ENCODE results near the gene OCA2.

OCA2 gene

GRCh38 chr15:27757052-27757451 is 342.1 kb downstream of the OCA2 start:
- H3K9ac ChIP-seq (ENCODE audit: low read depth, low read length, poor library complexity, severe bottlenecking): no peak overlapping the region
- H3K4me3 ChIP-seq (ENCODE audit: low read length, poor library complexity, severe bottlenecking): no peak overlapping the region
- TF ChIP-seq EZH2phosphoT487 (IDR thresholded peaks at IDR 0.05; ENCODE audit: borderline replicate concordance) (no peak), CTCF (conservative IDR thresholded peaks at IDR 0.05; ENCODE audit: low read length) (no peak)
- peaks cover 3% of the 10 kb centered on the region; the same call in 1 of the 2 replicates for H3K9me3 ChIP-seq (ENCODE audit: insufficient read depth, low read depth, low read length)
- no peak overlapping the region for H3K4me2 ChIP-seq (ENCODE audit: low read depth, low read length, poor library complexity, severe bottlenecking)
- no peaks in the 10 kb centered on the region for H3K4me1 ChIP-seq (ENCODE audit: insufficient read depth, low read length, poor library complexity, severe bottlenecking)
- H3K9me2 ChIP-seq (replicated peaks; ENCODE audit: low read depth, low read length): no peaks in the 10 kb centered on the region
- no peak overlapping the region for H2AFZ ChIP-seq (ENCODE audit: low read length)
- H3K36me3 ChIP-seq (ENCODE audit: insufficient read depth, low read length): no peaks in the 10 kb centered on the region
- no peaks in the 10 kb centered on the region for H3K27me3 ChIP-seq (ENCODE audit: insufficient read depth, low read length, poor library complexity, severe bottlenecking)
- no peaks in the 10 kb centered on the region for H3F3A ChIP-seq (ENCODE audit: low read depth)
- H4K20me1 ChIP-seq (ENCODE audit: insufficient read depth, low read length, poor library complexity, severe bottlenecking): no peaks in the 10 kb centered on the region
- no peaks in the 10 kb centered on the region for H3K79me2 ChIP-seq (ENCODE audit: insufficient read depth, low read length)

- Histone ChIP-seq H3K4me3 (ENCODE audit: low read length, poor library complexity, severe bottlenecking) (no peak overlapping the region), H2AFZ (ENCODE audit: low read length) (no peak overlapping the region), H3K9me2 (replicated peaks; ENCODE audit: low read depth, low read length) (no peaks in the 10 kb centered on the region), H4K20me1 (ENCODE audit: insufficient read depth, low read length, poor library complexity, severe bottlenecking) (no peaks in the 10 kb centered on the region), H3K36me3 (ENCODE audit: insufficient read depth, low read length) (no peaks in the 10 kb centered on the region), H3K79me2 (ENCODE audit: insufficient read depth, low read length) (no peaks in the 10 kb centered on the region), H3K27me3 (ENCODE audit: insufficient read depth, low read length, poor library complexity, severe bottlenecking) (no peaks in the 10 kb centered on the region), H3F3A (ENCODE audit: low read depth) (no peaks in the 10 kb centered on the region), H3K4me2 (ENCODE audit: low read depth, low read length, poor library complexity, severe bottlenecking) (no peak overlapping the region), H3K4me1 (ENCODE audit: insufficient read depth, low read length, poor library complexity, severe bottlenecking) (no peaks in the 10 kb centered on the region), H3K9me3 (ENCODE audit: insufficient read depth, low read depth, low read length) (peaks cover 2% of the 10 kb centered on the region; the same call in 1 of the 2 replicates), H3K9ac (ENCODE audit: low read depth, low read length, poor library complexity, severe bottlenecking) (no peak overlapping the region)
- no peak for TF ChIP-seq EZH2phosphoT487 (IDR thresholded peaks at IDR 0.05; ENCODE audit: borderline replicate concordance)
- TF ChIP-seq CTCF (conservative IDR thresholded peaks at IDR 0.05; ENCODE audit: low read length): no peak
Measured at GRCh38 chr15:27752691-27753090, 346.4 kb downstream of the OCA2 start.

GRCh38 chr15:27747997-27748396 is 351.1 kb downstream of the OCA2 start:
- H2AFZ ChIP-seq (ENCODE audit: low read length): no peak overlapping the region
- no peaks in the 10 kb centered on the region for H3K4me1 ChIP-seq (ENCODE audit: insufficient read depth, low read length, poor library complexity, severe bottlenecking)
- no peaks in the 10 kb centered on the region for H3K9me2 ChIP-seq (replicated peaks; ENCODE audit: low read depth, low read length)
- no peak overlapping the region for H3K4me2 ChIP-seq (ENCODE audit: low read depth, low read length, poor library complexity, severe bottlenecking)
- no peaks in the 10 kb centered on the region for H3K36me3 ChIP-seq (ENCODE audit: insufficient read depth, low read length)
- H3K4me3 ChIP-seq (ENCODE audit: low read length, poor library complexity, severe bottlenecking): no peak overlapping the region
- no peaks in the 10 kb centered on the region for H3F3A ChIP-seq (ENCODE audit: low read depth)
- H3K27me3 ChIP-seq (ENCODE audit: insufficient read depth, low read length, poor library complexity, severe bottlenecking): no peaks in the 10 kb centered on the region
- no peaks in the 10 kb centered on the region for H3K79me2 ChIP-seq (ENCODE audit: insufficient read depth, low read length)
- H3K9me3 ChIP-seq (ENCODE audit: insufficient read depth, low read depth, low read length): no peaks in the 10 kb centered on the region; the same call in 1 of the 2 replicates
- no peaks in the 10 kb centered on the region for H4K20me1 ChIP-seq (ENCODE audit: insufficient read depth, low read length, poor library complexity, severe bottlenecking)
- no peak overlapping the region for H3K9ac ChIP-seq (ENCODE audit: low read depth, low read length, poor library complexity, severe bottlenecking)
- TF ChIP-seq EZH2phosphoT487 (IDR thresholded peaks at IDR 0.05; ENCODE audit: borderline replicate concordance): no peak
- no peak for TF ChIP-seq CTCF (conservative IDR thresholded peaks at IDR 0.05; ENCODE audit: low read length)

All from Loucy (cell line).